K562 (cell line): Measurements from ENCODE around the gene EVL. TPM values are rescaled to one million over a fixed set of nuclear protein-coding genes. Genes with fewer than 3 reads are reported as not detected.

Experiments
- CTBP1 ChIP-seq: fragments of 450-650 bp; IDR thresholded peaks from 2 replicates; pipeline ENCODE4 v1.6.1; 2016; ENCODE audit warnings: borderline replicate concordance
- CXXC5 ChIP-seq: fragments of 250-450 bp; sonication (Bioruptor Pico); IDR thresholded peaks from 2 replicates; pipeline ENCODE4 v1.8.0; 2022; ENCODE audit warnings: inconsistent platforms, mild to moderate bottlenecking, moderate library complexity
- HMGN3 ChIP-seq: IDR thresholded peaks from 2 replicates; pipeline ENCODE4 v1.6.1; 2011; ENCODE audit warnings: borderline replicate concordance, low read depth, mild to moderate bottlenecking, mixed read lengths, low read length; ENCODE audit not compliant: insufficient read length; ENCODE audit errors: extremely low read depth
- MAFK ChIP-seq: IDR thresholded peaks from 2 replicates; pipeline ENCODE4 v1.6.1; 2011; ENCODE audit warnings: low read length, improper control_type of control experiment
- NR4A1 ChIP-seq, 2 experiments: fragments of 250-450 bp in 1 of 2; fragments of 450-650 bp in 1 of 2; sonication (Bioruptor Pico) in 1 of 2; IDR thresholded peaks; 2 replicates each; pipeline versions ENCODE4 v1.4.0 to v1.6.1; 2016 to 2020; ENCODE audit warnings: mild to moderate bottlenecking in 2 of 2, missing compliant biosample characterization in 1 of 2, missing genetic modification characterization in 1 of 2, moderate library complexity in 1 of 2
- POLR2A ChIP-seq: fragments of 450-650 bp; conservative IDR thresholded peaks from 2 replicates; pipeline ENCODE4 v1.6.1; 2016
- PURB ChIP-seq: sonication (generic); formaldehyde crosslinking; IDR thresholded peaks from 2 replicates; pipeline ENCODE4 v1.9.0; 2021; ENCODE audit warnings: low read depth, mild to moderate bottlenecking, missing genetic modification reagents
- RB1 ChIP-seq: fragments of 450-650 bp; IDR thresholded peaks from 2 replicates; pipeline ENCODE4 v1.6.1; 2017; ENCODE audit warnings: low read depth, mild to moderate bottlenecking
- SRSF3 ChIP-seq: fragments of 200-400 bp; formaldehyde crosslinking; IDR thresholded peaks from 2 replicates; pipeline ENCODE4 v1.6.1; 2016; ENCODE audit warnings: mild to moderate bottlenecking, low read length, moderate library complexity; ENCODE audit not compliant: insufficient read depth
- STAT5B ChIP-seq: fragments of 250-450 bp; sonication (Bioruptor Pico); IDR thresholded peaks from 2 replicates; pipeline ENCODE4 v1.8.0; 2021; ENCODE audit warnings: mild to moderate bottlenecking, inconsistent platforms
- TRIM28 ChIP-seq: fragments of 450-650 bp; IDR thresholded peaks from 2 replicates; pipeline ENCODE4 v1.6.1; 2017
- ZNF445 ChIP-seq: fragments of 250-450 bp; sonication (Bioruptor Pico); IDR thresholded peaks from 2 replicates; pipeline ENCODE4 v1.4.0; 2020; ENCODE audit warnings: low read depth, mild to moderate bottlenecking, moderate library complexity
- polyA plus RNA-seq, 8 experiments: library from polyadenylated mRNA; depleted of rRNA in 4 of 8; stranded (reverse) in 5 of 8; unstranded in 3 of 8; fragments of >200 nt; fragmentation: Nextera tagmentation in 2 of 8; fragmentation: Illumina TruSeq in 1 of 8; extraction: Ambion mirVana in 2 of 8; extraction: Trizol in 1 of 8; gene quantifications; 2 replicates each; pipeline versions ENCODE4 v1.2.1 to v1.2.3, GENCODE V29; 2011 to 2014; ENCODE audit warnings: inconsistent platforms in 1 of 8, missing spikeins in 1 of 8
- total RNA-seq, 7 experiments: library from RNA; depleted of rRNA in 6 of 7; stranded (reverse); fragments of >200 nt in 6 of 7; fragmentation: Illumina TruSeq in 2 of 7; extraction: Trizol in 2 of 7; gene quantifications; 2 replicates each; pipeline versions ENCODE4 v1.2.1 to v1.2.3, GENCODE V29; 2011 to 2021; ENCODE audit warnings: low replicate concordance in 1 of 7
- TF ChIP-seq, protein P1 (sequence below): sonication (generic); formaldehyde crosslinking; IDR thresholded peaks from 2 replicates; pipeline ENCODE4 v1.8.0; 2022; ENCODE audit warnings: missing genetic modification reagents, mild to moderate bottlenecking, borderline replicate concordance
- TF ChIP-seq, protein P2 (sequence below): IDR thresholded peaks from 2 replicates; pipeline ENCODE4 v1.6.1; 2016; ENCODE audit warnings: missing genetic modification characterization, missing compliant biosample characterization
- TF ChIP-seq, protein P3 (sequence below): IDR thresholded peaks from 2 replicates; pipeline ENCODE4 v1.6.1; 2012; ENCODE audit warnings: low read depth, low read length, improper control_type of control experiment, borderline replicate concordance
- TF ChIP-seq, protein P4 (sequence below): fragments of 200-800 bp; sonication (Bioruptor generic); IDR thresholded peaks from 2 replicates; pipeline ENCODE4 v1.6.1; 2017; ENCODE audit warnings: missing genetic modification characterization, missing compliant biosample characterization

The EVL gene
- total and polyA plus RNA-seq, 9 of the 15 experiments (the other 6 are each of a cell fraction or from before 2014, with no cell fraction given), result 2.9 to 43.4 (median 23.9) TPM

DNA sequence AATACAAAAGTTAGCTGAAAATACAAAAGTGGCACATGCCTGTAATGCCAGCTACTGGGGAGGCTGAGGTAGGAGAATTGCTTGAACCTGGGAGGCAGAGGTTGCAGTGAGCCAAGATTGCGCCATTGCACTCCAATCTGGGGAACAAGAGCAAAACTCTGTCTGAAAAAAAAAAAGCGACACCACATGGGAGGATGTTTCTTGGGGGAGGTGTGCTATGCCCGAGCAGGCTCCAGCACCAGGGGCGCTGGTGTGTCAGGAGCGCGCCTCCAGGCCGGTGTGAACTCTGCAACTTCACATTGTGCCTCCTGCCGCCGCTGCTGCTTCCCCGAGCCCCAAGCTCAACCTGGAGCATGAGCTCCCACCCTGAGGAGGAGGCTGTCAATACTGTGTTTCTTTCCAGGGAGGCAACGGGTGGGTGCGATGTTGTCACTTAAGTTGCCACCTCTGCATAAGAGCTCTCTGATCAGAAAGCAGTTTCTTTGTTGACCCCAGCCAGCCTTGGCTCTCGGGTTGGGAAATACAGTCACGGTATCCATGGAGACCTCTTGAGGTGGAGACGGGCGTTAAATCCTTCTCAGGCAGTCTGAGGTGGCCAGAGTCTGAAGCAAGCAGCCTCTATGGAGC, 75.3 kb downstream of the EVL start (continued):
- TF ChIP-seq CXXC5 (CRISPR knock-in tag) (peak; percentile 41), HMGN3 (peak; percentile 37), TRIM28 (peak; percentile 23; the same call in 1 of the 2 replicates), SRSF3 (no peak), MAFK (no peak), POLR2A (peak; percentile 41; the same call in 1 of the 2 replicates), CTBP1 (peak; percentile 76; the same call in 1 of the 2 replicates), NR4A1 (CRISPR knock-in tag; IDR thresholded peaks at IDR 0.05) (no peak), NR4A1 (tag; IDR thresholded peaks at IDR 0.05) (no peak), ZNF445 (CRISPR knock-in tag) (no peak), PURB (CRISPR knock-in tag) (no peak), STAT5B (CRISPR knock-in tag) (no peak), RB1 (peak; percentile 64)
- TF ChIP-seq, protein P1, sequence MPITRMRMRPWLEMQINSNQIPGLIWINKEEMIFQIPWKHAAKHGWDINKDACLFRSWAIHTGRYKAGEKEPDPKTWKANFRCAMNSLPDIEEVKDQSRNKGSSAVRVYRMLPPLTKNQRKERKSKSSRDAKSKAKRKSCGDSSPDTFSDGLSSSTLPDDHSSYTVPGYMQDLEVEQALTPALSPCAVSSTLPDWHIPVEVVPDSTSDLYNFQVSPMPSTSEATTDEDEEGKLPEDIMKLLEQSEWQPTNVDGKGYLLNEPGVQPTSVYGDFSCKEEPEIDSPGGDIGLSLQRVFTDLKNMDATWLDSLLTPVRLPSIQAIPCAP (CRISPR knock-in tag), result no peak
- TF ChIP-seq, protein P2, sequence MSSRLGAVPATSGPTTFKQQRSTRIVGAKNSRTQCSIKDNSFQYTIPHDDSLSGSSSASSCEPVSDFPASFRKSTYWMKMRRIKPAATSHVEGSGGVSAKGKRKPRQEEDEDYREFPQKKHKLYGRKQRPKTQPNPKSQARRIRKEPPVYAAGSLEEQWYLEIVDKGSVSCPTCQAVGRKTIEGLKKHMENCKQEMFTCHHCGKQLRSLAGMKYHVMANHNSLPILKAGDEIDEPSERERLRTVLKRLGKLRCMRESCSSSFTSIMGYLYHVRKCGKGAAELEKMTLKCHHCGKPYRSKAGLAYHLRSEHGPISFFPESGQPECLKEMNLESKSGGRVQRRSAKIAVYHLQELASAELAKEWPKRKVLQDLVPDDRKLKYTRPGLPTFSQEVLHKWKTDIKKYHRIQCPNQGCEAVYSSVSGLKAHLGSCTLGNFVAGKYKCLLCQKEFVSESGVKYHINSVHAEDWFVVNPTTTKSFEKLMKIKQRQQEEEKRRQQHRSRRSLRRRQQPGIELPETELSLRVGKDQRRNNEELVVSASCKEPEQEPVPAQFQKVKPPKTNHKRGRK (tag), result no peak
- TF ChIP-seq, protein P3, sequence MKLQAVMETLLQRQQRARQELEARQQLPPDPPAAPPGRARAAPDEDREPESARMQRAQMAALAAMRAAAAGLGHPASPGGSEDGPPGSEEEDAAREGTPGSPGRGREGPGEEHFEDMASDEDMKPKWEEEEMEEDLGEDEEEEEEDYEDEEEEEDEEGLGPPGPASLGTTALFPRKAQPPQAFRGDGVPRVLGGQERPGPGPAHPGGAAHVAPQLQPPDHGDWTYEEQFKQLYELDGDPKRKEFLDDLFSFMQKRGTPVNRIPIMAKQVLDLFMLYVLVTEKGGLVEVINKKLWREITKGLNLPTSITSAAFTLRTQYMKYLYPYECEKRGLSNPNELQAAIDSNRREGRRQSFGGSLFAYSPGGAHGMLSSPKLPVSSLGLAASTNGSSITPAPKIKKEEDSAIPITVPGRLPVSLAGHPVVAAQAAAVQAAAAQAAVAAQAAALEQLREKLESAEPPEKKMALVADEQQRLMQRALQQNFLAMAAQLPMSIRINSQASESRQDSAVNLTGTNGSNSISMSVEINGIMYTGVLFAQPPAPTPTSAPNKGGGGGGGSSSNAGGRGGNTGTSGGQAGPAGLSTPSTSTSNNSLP, result no peak
- TF ChIP-seq, protein P4, sequence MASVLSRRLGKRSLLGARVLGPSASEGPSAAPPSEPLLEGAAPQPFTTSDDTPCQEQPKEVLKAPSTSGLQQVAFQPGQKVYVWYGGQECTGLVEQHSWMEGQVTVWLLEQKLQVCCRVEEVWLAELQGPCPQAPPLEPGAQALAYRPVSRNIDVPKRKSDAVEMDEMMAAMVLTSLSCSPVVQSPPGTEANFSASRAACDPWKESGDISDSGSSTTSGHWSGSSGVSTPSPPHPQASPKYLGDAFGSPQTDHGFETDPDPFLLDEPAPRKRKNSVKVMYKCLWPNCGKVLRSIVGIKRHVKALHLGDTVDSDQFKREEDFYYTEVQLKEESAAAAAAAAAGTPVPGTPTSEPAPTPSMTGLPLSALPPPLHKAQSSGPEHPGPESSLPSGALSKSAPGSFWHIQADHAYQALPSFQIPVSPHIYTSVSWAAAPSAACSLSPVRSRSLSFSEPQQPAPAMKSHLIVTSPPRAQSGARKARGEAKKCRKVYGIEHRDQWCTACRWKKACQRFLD, result 0 out of 2 replicates have a peak, but pooled peaks have one; percentile 45
- TF ChIP-seq, all 486 proteins: peak for 71
